ENCODE measurements around the gene SYP. TPM values are rescaled to one million over a fixed set of nuclear protein-coding genes. Genes with fewer than 3 reads are reported as not detected.

Gene SYP
- total and polyA plus RNA-seq, 2 donors (not counting 1 experiment from before 2014, with no cell fraction given) = 1.2 to 1.6 TPM

- ATAC-seq (ENCODE audit: low read depth) = no peak
- no peak overlapping the region for H3K4me3 ChIP-seq (ENCODE audit: control extremely low read depth in 1 of 5, extremely low read depth in 1 of 5, insufficient read depth in 1 of 5, low read depth in 2 of 5, low read length in 4 of 5)
Measured at GRCh38 chrX:49225858-49226257, 25.9 kb upstream of the SYP start.

GRCh38 chrX:49221868-49222267 lies 21.9 kb upstream of the SYP start:
- WGBS (ENCODE audit: insufficient coverage) = 20% methylated on average over 1 of the region's 2 CpGs
- POLR2A ChIA-PET = no interaction called here
- no peak overlapping the region for H3K27ac ChIP-seq (ENCODE audit: low read length in 2 of 2)
- H3K9ac ChIP-seq (ENCODE audit: low read length) = no peak overlapping the region
- H2AFZ ChIP-seq (ENCODE audit: insufficient read depth, low read depth, low read length, poor library complexity, severe bottlenecking) = no peak overlapping the region
- no peaks in the 10 kb centered on the region for H3K36me3 ChIP-seq (replicated peaks in 1 of 2; ENCODE audit: control extremely low read depth in 1 of 2, control insufficient read depth in 1 of 2, extremely low read depth in 1 of 2, insufficient read depth in 2 of 2, low read length in 1 of 2)
- H3K4me1 Mint-ChIP-seq = peaks cover 2% of the 10 kb centered on the region
- H3K9me3 ChIP-seq (ENCODE audit: control extremely low read depth in 1 of 3, control insufficient read depth in 2 of 3, insufficient read depth in 1 of 3, low read length in 2 of 3) = no peaks in the 10 kb centered on the region
- no peaks in the 10 kb centered on the region for H3K27me3 Mint-ChIP-seq
- intact Hi-C loops (cut with micrococcal nuclease) = no loop called here
- no peaks in the 10 kb centered on the region for H3K79me2 ChIP-seq (ENCODE audit: control insufficient read depth, insufficient read depth, low read length)
- CTCF ChIA-PET = no interaction called here
- ATAC-seq (ENCODE audit: low read depth) (no peak), DNase-seq (no peak)
- no peaks in the 10 kb centered on the region for H3K27me3 ChIP-seq (replicated peaks in 1 of 4; ENCODE audit: control extremely low read depth in 1 of 4, control insufficient read depth in 3 of 4, insufficient read depth in 4 of 4, low read length in 3 of 4)
- H3K4me1 ChIP-seq (ENCODE audit: control insufficient read depth in 2 of 2, insufficient read depth in 2 of 2, low read length in 2 of 2) = peaks cover 0 to 2% of the 10 kb centered on the region in 2 donors
- H3K27ac Mint-ChIP-seq = no peak overlapping the region
- no peaks in the 10 kb centered on the region for H3K9me3 Mint-ChIP-seq (ENCODE audit: insufficient read depth)
- H3K4me3 Mint-ChIP-seq = no peak overlapping the region
- H4K20me1 ChIP-seq (ENCODE audit: control insufficient read depth, insufficient read depth, low read length, poor library complexity, severe bottlenecking) = no peaks in the 10 kb centered on the region
- no peak overlapping the region for H3K4me2 ChIP-seq (replicated peaks; ENCODE audit: low read depth, low read length, poor library complexity, severe bottlenecking)
- H3K4me3 ChIP-seq (ENCODE audit: control extremely low read depth in 1 of 5, extremely low read depth in 1 of 5, insufficient read depth in 1 of 5, low read depth in 2 of 5, low read length in 4 of 5) = no peak overlapping the region
- no peak for TF ChIP-seq EZH2 (IDR thresholded peaks at IDR 0.05; ENCODE audit: borderline replicate concordance, insufficient read depth, low read depth, low read length, poor library complexity, severe bottlenecking)
- TF ChIP-seq CTCF (IDR thresholded peaks at IDR 0.05) = no peak

More at GRCh38 chrX:49225858-49226257, 25.9 kb upstream of the SYP start:
- H3K27me3 ChIP-seq (replicated peaks in 1 of 4; ENCODE audit: control extremely low read depth in 1 of 4, control insufficient read depth in 3 of 4, insufficient read depth in 4 of 4, low read length in 3 of 4) = no peaks in the 10 kb centered on the region
- Mint-ChIP-seq H3K4me3 (no peak overlapping the region), H3K27ac (no peak overlapping the region), H3K4me1 (peaks cover 9% of the 10 kb centered on the region), H3K27me3 (no peaks in the 10 kb centered on the region), H3K9me3 (ENCODE audit: insufficient read depth) (no peaks in the 10 kb centered on the region)
- no peak overlapping the region for H3K9ac ChIP-seq (ENCODE audit: low read length)
- no peak overlapping the region for H3K4me2 ChIP-seq (replicated peaks; ENCODE audit: low read depth, low read length, poor library complexity, severe bottlenecking)
- no peaks in the 10 kb centered on the region for H3K79me2 ChIP-seq (ENCODE audit: control insufficient read depth, insufficient read depth, low read length)
- no peak overlapping the region for H2AFZ ChIP-seq (ENCODE audit: insufficient read depth, low read depth, low read length, poor library complexity, severe bottlenecking)
- no peaks in the 10 kb centered on the region for H4K20me1 ChIP-seq (ENCODE audit: control insufficient read depth, insufficient read depth, low read length, poor library complexity, severe bottlenecking)
- no peak for DNase-seq
- ChIA-PET POLR2A (no interaction called here), CTCF (no interaction called here)
- WGBS (ENCODE audit: insufficient coverage) = 76% methylated on average over 6 of the region's 14 CpGs
- H3K27ac ChIP-seq (ENCODE audit: low read length in 2 of 2) = no peak overlapping the region
- H3K4me1 ChIP-seq (ENCODE audit: control insufficient read depth in 2 of 2, insufficient read depth in 2 of 2, low read length in 2 of 2) = peaks cover 0 to 8% of the 10 kb centered on the region in 2 donors
- TF ChIP-seq CTCF (IDR thresholded peaks at IDR 0.05) (no peak), EZH2 (IDR thresholded peaks at IDR 0.05; ENCODE audit: borderline replicate concordance, insufficient read depth, low read depth, low read length, poor library complexity, severe bottlenecking) (no peak)
- intact Hi-C loops (cut with micrococcal nuclease) = no loop called here
- H3K36me3 ChIP-seq (replicated peaks in 1 of 2; ENCODE audit: control extremely low read depth in 1 of 2, control insufficient read depth in 1 of 2, extremely low read depth in 1 of 2, insufficient read depth in 2 of 2, low read length in 1 of 2) = no peaks in the 10 kb centered on the region
- H3K9me3 ChIP-seq (ENCODE audit: control extremely low read depth in 1 of 3, control insufficient read depth in 2 of 3, insufficient read depth in 1 of 3, low read length in 2 of 3) = no peaks in the 10 kb centered on the region

Data from B cell (primary cell).